Stromal cell of bone marrow (primary cell): Measurements from ENCODE around the gene BCORL1.

Source experiments
- DNase-seq: peaks from one replicate; pipeline ENCODE4 v3.0.0-alpha.2; 2012; ENCODE audit warnings: low read depth

Gene BCORL1

DNA sequence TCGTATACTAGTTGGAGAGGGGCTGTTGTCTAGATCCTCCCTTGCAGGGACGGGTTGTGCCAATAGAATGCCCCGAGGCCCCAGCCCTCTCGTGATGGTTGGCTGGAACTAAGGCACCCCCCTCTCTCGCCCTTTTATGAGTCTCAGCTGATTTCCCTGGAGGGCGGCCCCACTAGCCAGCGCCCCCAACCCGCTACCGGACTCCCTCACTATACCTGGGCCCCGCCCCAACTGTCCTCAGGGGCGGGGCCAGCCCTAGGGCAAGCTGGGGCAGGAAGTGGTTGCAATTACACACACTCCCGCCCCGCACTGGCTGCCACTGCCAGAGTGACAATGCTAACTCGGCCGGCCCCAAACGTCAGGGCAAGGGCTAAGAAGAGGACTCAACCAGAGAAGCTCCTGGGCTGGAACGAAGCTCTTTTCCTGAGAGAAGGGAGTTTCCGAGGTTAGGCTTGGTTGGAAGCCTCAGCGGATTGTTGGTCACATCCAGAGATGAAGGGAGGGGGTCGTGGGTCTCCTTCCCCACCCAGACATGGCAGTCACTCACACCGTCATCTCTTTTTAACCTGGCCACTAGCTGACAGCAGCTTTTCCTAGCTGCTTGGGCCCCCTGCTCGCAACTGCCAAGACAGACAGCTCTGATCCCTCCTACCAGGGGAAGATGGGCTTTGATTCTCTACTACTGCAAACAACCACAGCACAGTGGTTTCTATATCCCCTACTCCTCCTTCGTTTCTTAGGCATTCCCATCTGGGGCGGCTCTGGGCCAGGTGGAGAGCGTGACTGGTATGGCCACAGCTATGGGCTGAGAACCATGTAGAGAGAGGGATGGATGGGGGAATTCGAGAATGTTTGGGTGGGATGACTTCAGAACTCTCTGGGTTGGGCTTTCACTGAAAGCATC, 21.0 kb upstream of the BCORL1 start:
- DNase-seq = no peak

- no peak for DNase-seq
These were observed 18.7 kb upstream of the BCORL1 start for GRCh38 chrX:129963729-129964128.

- DNase-seq = no peak
These were observed 17.3 kb upstream of the BCORL1 start for GRCh38 chrX:129965166-129965565.

GRCh38 chrX:129968968-129969367, 13.5 kb upstream of the BCORL1 start:
- DNase-seq = no peak

DNA sequence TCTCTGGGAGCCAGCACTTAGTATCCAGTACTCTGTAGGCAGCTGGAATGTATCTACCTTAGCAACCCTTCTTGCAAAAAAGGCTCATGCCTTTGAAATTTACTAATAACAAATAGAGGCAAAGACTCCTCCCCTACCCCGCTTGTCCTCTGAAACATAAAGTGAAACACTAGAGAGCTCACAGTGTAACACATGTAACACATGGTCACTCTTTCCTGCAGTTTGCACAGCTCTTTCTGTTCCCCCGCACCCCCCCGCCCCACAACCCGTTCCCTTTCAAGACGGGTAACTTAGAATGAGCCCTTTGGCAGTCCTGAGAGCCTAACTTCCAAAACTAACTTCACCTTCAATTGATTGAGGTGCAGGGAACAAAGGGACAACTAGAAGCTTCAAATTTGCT, 6.0 kb upstream of the BCORL1 start:
- DNase-seq = no peak

DNA sequence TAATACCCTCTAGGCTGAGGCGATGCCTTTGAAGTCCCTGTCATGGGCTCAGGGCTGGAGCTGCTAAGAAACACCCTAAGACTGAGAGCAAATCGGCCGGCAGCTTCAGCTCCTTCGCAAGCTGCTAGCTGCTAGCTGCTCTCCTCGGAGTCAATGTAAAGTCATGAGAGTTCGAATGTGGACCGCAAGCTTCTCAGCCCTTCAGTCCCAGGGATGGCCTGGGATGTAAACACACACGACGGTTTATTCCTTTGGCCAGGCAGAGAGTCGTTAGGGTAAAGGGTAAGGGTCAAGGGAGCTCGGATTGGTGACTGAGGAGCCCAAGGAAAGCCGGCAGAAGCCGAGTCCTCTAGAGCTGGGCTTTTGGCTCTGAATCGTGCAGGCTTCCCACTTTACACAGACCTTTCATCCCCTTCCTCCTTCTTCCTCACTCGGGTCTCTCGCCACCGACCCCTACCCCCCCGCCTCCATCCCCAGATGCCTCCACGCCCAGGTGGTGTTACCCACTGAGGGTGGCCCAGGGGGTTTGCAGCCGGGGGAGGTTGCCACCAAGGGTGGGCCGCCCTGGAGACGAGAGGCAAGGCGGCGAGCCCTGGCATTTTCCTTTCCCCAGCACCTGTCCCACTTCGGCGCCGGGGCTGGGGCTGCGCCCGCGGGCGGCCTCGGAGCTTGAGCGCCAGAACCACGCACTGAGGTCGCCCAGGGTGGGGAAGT, 3.1 kb upstream of the BCORL1 start:
- no peak for DNase-seq

GRCh38 chrX:129980001-129980401, 2.4 kb upstream of the BCORL1 start:
- no peak for DNase-seq

DNA sequence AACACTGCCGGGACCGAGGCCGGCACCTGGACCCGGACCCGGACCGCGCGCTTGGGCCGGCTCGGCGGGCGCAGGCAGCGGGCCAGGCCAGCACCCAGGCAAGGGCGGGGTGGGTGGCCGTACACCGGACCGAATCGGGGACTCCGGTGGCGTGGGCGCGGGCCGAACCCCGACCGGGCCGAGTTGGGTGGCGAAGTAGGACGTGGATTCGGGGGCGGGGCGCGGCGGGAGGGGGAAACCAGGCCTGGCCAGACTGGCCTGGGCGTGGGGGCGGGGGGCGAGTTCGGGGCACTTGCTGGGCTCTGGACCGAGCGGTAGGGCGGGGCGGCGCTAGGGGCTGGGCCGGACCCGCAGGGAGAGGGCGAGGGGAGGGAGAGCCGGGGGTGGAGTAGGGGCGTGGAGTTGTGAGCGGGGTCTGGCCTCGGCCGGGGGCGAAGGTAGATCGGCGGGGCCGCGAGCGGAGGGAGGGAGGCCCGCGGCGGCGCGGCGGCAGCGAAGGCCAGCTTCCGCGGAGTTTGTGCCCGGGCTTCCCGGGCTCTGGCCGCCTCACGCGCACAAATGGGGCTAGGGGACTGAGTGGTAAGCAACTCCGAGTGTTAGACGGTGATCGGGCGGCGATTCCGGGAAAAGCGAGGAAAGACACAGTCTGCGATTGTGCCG, 1.8 kb upstream of the BCORL1 start:
- DNase-seq = no peak

GRCh38 chrX:129981200-129981553, 1.3 kb upstream of the BCORL1 start:
- no peak for DNase-seq

DNA sequence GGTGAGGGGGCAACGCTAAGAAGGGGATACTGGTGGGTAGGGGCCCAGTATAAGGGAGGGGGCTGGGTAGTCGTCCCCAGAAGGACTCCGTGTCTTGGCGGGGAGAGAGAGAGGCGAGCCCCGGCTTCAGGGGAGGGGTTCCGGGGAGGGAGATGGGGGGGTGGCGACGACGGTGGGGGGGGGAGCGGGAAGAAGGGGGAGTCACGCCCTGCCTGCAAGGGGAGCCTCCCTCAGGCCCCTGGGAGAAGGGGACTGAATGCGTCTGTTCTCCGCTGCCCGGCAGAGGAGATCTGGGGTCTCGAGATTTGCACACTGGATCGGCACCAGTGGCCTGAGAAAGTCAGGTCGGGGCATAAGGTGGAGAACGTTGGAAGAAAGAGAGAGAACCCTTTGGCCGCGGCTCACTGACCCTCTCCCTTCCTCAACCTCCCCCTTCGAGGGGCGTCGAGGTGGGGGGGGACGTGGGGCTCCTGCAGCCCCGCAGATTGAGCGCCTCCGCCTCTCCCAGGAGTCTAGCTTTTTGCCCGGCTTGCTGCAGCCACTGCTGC, 609 bp upstream of the BCORL1 start:
- no peak for DNase-seq

GRCh38 chrX:129983575-129984110, 1.2 kb downstream of the BCORL1 start:
- no peak for DNase-seq

- no peak for DNase-seq
These were observed 1.9 kb downstream of the BCORL1 start for GRCh38 chrX:129984111-129984958.

DNA sequence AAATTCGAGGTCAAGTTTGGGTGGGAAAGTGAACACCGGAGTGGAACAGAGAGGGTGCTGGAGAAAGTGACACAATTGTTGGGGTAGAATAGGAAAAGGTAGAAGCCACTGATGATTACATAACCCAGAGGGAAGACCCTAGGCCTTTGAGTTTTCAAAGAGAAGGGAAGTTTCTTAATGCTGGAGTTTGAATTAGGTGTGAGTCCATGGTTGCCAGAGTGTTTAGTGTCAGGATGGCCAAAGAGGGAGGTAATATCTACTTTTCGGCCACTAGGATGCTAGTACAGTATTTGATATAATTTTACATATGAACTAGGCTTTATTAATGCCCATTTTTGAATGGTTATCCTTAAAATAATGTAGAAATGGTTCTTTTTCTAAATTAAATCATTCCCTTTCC, 5.4 kb downstream of the BCORL1 start:
- DNase-seq = no peak

GRCh38 chrX:129992181-129992580, 9.7 kb downstream of the BCORL1 start:
- DNase-seq = no peak

GRCh38 chrX:129996120-129996519, 13.7 kb downstream of the BCORL1 start:
- DNase-seq = peak; percentile 80

- no peak for DNase-seq
These were observed 14.7 kb downstream of the BCORL1 start for GRCh38 chrX:129997086-129997485.

- DNase-seq = no peak
These were observed 15.6 kb downstream of the BCORL1 start for GRCh38 chrX:129998021-129998420.

DNA sequence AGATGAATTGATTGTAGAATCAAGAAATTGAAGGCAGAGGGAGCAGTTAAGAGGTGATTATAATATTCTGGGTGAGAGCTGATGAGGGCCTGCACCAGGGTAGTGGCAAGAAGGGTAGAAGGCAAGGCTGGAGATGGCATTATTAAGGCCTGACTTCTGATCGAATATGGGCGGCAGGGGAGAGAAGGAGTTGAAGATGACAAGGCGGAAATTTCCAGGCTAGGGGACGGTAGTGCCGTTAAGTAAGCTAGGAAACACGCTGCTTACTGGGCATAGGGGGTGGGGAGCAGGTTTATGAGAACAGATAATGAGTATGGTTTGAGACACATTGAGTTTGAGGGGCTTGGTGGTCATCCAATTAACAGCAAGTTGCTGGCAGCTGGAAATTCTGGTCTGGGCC, 19.5 kb downstream of the BCORL1 start:
- DNase-seq = no peak

DNA sequence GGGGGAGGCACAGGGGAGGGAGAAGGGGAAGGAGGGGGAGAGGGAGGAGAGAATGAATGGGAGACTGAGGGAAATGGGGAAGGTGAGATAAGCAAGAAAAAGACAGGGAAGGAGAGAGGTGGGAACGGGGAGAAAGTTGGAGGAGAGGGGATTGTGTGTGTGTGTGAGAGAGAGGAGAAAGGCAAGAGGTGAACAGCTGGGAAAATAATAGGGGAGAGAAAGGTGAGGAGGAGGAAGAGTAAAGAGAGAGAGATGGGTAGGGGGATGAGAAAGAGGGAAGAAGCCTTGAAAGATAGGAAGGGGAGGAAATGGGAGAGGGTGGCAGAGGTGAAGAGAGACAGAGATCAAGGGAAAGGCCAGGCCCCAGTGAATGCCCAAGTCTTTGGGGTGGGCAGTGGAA, 20.1 kb downstream of the BCORL1 start:
- no peak for DNase-seq

DNA sequence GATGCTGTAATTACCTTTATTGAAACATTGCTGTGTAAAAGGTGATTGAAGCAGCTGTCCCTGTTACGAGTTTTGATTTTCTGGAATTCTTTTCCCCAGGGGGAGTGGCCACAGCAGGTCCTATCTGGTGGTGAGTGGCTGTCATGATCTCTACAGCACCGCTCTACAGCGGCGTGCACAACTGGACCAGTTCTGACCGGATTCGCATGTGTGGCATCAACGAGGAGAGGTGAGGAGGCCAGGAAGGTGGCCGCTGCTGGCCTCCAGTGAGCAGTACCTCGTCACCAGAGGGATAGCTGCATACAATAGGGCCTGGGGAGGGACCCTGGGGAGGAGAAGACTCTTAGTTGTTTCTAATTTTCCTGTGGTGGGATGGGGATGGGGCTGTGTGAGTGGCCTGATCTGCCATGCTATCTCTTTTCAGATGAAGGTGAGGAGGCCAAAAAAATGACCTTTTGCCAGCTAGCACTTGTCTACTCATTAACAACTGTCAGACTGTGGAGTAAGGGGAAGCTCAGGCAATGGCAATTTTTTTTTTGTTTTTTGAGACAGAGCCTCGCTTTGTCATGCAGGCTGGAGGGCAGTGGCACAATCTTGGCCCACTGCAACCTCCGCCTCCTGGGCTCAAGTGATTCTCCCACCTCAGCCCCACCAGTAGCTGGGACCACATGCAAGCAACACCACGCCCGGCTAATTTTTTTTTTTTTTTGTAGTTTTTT, 22.8 kb downstream of the BCORL1 start:
- DNase-seq = no peak
